ENCODE data around the gene KATNAL1. TPM values are rescaled to one million over a fixed set of nuclear protein-coding genes. Genes with fewer than 3 reads are reported as not detected.

Gene KATNAL1
- total RNA-seq, 1 experiment from 2014 or later, result 6.1 TPM

DNA sequence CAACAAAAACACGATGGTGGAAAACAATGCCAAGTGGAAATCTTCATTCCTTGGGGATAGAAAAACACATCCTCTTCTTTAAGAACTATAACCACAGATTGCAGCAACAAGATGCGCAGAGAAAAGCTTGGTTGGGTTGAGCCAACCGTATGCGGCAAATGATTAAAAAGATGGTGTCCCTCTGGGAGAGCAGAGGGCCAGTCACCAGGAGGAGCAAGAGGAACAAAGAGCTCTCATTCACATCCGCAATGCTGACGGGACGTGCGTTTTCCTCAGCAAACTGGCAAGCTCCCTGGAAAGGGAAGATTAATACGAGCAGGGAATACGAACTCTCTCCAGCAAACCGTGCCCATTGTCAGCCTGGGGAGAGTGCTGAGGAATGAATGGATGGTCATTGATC, 141.6 kb downstream of the KATNAL1 start:
- Mint-ChIP-seq H3K9me3 (ENCODE audit: unreplicated experiment) (no peaks in the 10 kb centered on the region), H3K27ac (ENCODE audit: low read depth, unreplicated experiment) (no peak overlapping the region), H3K4me3 (ENCODE audit: unreplicated experiment) (no peak overlapping the region), H3K36me3 (ENCODE audit: insufficient read depth, unreplicated experiment) (no peaks in the 10 kb centered on the region), H3K4me1 (ENCODE audit: insufficient read depth, unreplicated experiment) (no peaks in the 10 kb centered on the region), H3K27me3 (ENCODE audit: insufficient read depth, unreplicated experiment) (no peaks in the 10 kb centered on the region)
- CTCF ChIA-PET, result interaction anchor here (0.7 to 1.1 kb wide), 3 partner anchors 13 to 53 kb away, joined by 3 to 4 read pairs (median 3); no protein-coding TSS in a partner anchor
- no peak for TF ChIP-seq CTCF (IDR thresholded peaks at IDR 0.05; ENCODE audit: unreplicated experiment)
- DNase-seq (ENCODE audit: unreplicated experiment), result no peak
- BruUV-seq (replicated peaks), result no TSS peak
- intact Hi-C loops (cut with micrococcal nuclease), result no loop called here
- POLR2A ChIA-PET, result no interaction called here

DNA sequence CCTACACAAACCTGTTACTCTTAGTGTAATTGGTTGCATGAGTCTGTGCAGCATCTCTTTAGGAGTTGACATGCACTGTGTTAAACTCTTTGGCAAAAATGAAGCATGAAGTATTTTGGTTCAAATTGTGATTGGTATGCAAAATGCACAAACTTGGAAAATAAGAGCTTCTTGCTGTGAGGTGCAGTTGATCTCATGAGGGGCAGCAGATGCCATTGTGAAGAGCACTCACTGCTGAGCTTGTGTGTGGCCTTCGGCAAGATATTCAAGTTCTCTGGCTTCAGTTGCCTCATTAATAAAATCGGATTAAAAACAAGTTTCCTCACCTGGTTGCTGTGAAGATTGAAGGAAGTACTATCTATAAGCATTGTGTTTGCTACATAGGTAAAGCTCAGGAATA, 142.3 kb downstream of the KATNAL1 start:
- intact Hi-C loops (cut with micrococcal nuclease), result no loop called here
- H3K4me3 Mint-ChIP-seq (ENCODE audit: unreplicated experiment), result no peak overlapping the region
- POLR2A ChIA-PET, result no interaction called here
- DNase-seq (ENCODE audit: unreplicated experiment), result no peak
- H3K27ac Mint-ChIP-seq (ENCODE audit: low read depth, unreplicated experiment), result no peak overlapping the region
- BruUV-seq (replicated peaks), result no TSS peak
- no peaks in the 10 kb centered on the region for H3K36me3 Mint-ChIP-seq (ENCODE audit: insufficient read depth, unreplicated experiment)
- no peaks in the 10 kb centered on the region for H3K9me3 Mint-ChIP-seq (ENCODE audit: unreplicated experiment)
- TF ChIP-seq CTCF (IDR thresholded peaks at IDR 0.05; ENCODE audit: unreplicated experiment), result no peak
- CTCF ChIA-PET, result interaction anchor here (1.1 kb wide), 1 partner anchor 33 kb away, joined by 3 read pairs; no protein-coding TSS in a partner anchor
- H3K27me3 Mint-ChIP-seq (ENCODE audit: insufficient read depth, unreplicated experiment), result no peaks in the 10 kb centered on the region
- H3K4me1 Mint-ChIP-seq (ENCODE audit: insufficient read depth, unreplicated experiment), result no peaks in the 10 kb centered on the region

GRCh38 chr13:30164146-30164545, 143.2 kb downstream of the KATNAL1 start:
- intact Hi-C loops (cut with micrococcal nuclease), result no loop called here
- Mint-ChIP-seq H3K36me3 (ENCODE audit: insufficient read depth, unreplicated experiment) (no peaks in the 10 kb centered on the region), H3K9me3 (ENCODE audit: unreplicated experiment) (no peaks in the 10 kb centered on the region), H3K27me3 (ENCODE audit: insufficient read depth, unreplicated experiment) (no peaks in the 10 kb centered on the region), H3K27ac (ENCODE audit: low read depth, unreplicated experiment) (no peak overlapping the region), H3K4me1 (ENCODE audit: insufficient read depth, unreplicated experiment) (peaks cover 6% of the 10 kb centered on the region), H3K4me3 (ENCODE audit: unreplicated experiment) (no peak overlapping the region)
- CTCF ChIA-PET, result no interaction called here
- BruUV-seq (replicated peaks), result no TSS peak
- TF ChIP-seq CTCF (IDR thresholded peaks at IDR 0.05; ENCODE audit: unreplicated experiment), result no peak
- DNase-seq (ENCODE audit: unreplicated experiment), result no peak
- POLR2A ChIA-PET, result no interaction called here

DNA sequence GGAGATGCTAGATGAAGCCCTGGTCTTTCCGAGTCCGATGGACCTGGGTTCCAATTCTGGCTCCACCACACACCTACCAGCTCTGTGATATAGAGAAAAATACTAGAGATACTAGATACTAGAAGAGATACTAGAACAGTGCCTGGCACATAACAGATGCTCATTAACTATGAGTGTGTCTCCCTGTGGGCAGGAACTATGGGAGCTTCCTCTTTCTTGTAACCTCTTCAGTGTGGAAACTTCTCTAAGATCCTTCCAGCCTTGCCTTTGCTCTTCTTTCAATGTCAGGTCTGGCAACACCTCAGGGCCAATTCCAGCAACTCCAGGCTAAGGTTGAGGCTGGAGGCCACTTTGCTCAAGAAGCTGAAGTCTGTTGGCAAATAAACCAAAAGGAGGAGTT, 143.9 kb downstream of the KATNAL1 start:
- intact Hi-C loops (cut with micrococcal nuclease), result no loop called here
- Mint-ChIP-seq H3K9me3 (ENCODE audit: unreplicated experiment) (no peaks in the 10 kb centered on the region), H3K4me1 (ENCODE audit: insufficient read depth, unreplicated experiment) (peaks cover 8% of the 10 kb centered on the region), H3K27me3 (ENCODE audit: insufficient read depth, unreplicated experiment) (no peaks in the 10 kb centered on the region), H3K36me3 (ENCODE audit: insufficient read depth, unreplicated experiment) (peaks cover 4% of the 10 kb centered on the region), H3K27ac (ENCODE audit: low read depth, unreplicated experiment) (no peak overlapping the region), H3K4me3 (ENCODE audit: unreplicated experiment) (no peak overlapping the region)
- no peak for TF ChIP-seq CTCF (IDR thresholded peaks at IDR 0.05; ENCODE audit: unreplicated experiment)
- CTCF ChIA-PET, result interaction anchor here (0.9 kb wide), 1 partner anchor 31 kb away, joined by 5 read pairs; no protein-coding TSS in a partner anchor
- DNase-seq (ENCODE audit: unreplicated experiment), result no peak
- BruUV-seq (replicated peaks), result no TSS peak
- POLR2A ChIA-PET, result no interaction called here
